WTC11 (cell line): ENCODE results near the gene CDC42EP2. TPM values are rescaled to one million over a fixed set of nuclear protein-coding genes. Genes with fewer than 3 reads are reported as not detected.
A peak's percentile ranks its signal among the peaks of the same experiment; 100 is the strongest.

Source experiments
- ATAC-seq: fragments of 200-7000 bp; cut with Tn5 transposase; 2 replicates; pipeline ENCODE4 v1.10.0; 2021; ENCODE audit warnings: mild to moderate bottlenecking, moderate library complexity
- CTCF ChIA-PET: fragments of 300-600 bp; sonication (Branson Sonifier 250); formaldehyde crosslinking; loops from one replicate; lab custom pipeline; 2021; ENCODE audit warnings: antibody characterized with exemption; lab: Charles Lee
- POLR2A ChIA-PET: fragments of 350-600 bp; sonication (Branson Sonifier 250); formaldehyde crosslinking; loops from one replicate; lab custom pipeline; 2021; ENCODE audit warnings: antibody characterized with exemption; lab: Charles Lee
- DNase-seq: peaks from one replicate; pipeline ENCODE4 v3.0.0; 2021; ENCODE audit warnings: low spot score
- H3K27ac Mint-ChIP-seq: 2 replicates; pipeline ENCODE4 v1.8.0; 2021; ENCODE audit warnings: mixed read lengths
- H3K27me3 Mint-ChIP-seq: 2 replicates; pipeline ENCODE4 v1.8.0; 2021; ENCODE audit warnings: low read depth, mild to moderate bottlenecking, moderate library complexity, mixed read lengths
- H3K36me3 Mint-ChIP-seq: 2 replicates; pipeline ENCODE4 v1.8.0; 2021; ENCODE audit warnings: mixed read lengths
- H3K4me1 Mint-ChIP-seq: 2 replicates; pipeline ENCODE4 v1.8.0; 2022; ENCODE audit warnings: mixed read lengths
- H3K4me3 Mint-ChIP-seq: 2 replicates; pipeline ENCODE4 v1.8.0; 2021; ENCODE audit warnings: mild to moderate bottlenecking, moderate library complexity, mixed read lengths
- H3K9me3 Mint-ChIP-seq: 2 replicates; pipeline ENCODE4 v1.8.0; 2021; ENCODE audit warnings: mixed read lengths
- ATF1 ChIP-seq: sonication (generic); formaldehyde crosslinking; IDR thresholded peaks from 2 replicates; pipeline ENCODE4 v1.8.1; 2023; ENCODE audit warnings: mild to moderate bottlenecking, moderate library complexity, missing genetic modification reagents
- CREB1 ChIP-seq: sonication (generic); formaldehyde crosslinking; IDR thresholded peaks from 2 replicates; pipeline ENCODE4 v1.8.0; 2023; ENCODE audit warnings: mild to moderate bottlenecking, missing genetic modification reagents
- EMX1 ChIP-seq: fragments of 250-450 bp; sonication (Bioruptor Pico); IDR thresholded peaks from 2 replicates; pipeline ENCODE4 v1.8.0; 2021; ENCODE audit warnings: mild to moderate bottlenecking
- FOXP1 ChIP-seq: sonication (generic); formaldehyde crosslinking; IDR thresholded peaks from 2 replicates; pipeline ENCODE4 v1.8.0; 2022; ENCODE audit warnings: missing genetic modification reagents, mild to moderate bottlenecking, moderate library complexity, borderline replicate concordance
- GABPB1 ChIP-seq: sonication (generic); formaldehyde crosslinking; IDR thresholded peaks from 2 replicates; pipeline ENCODE4 v1.8.1; 2023; ENCODE audit warnings: mild to moderate bottlenecking, missing genetic modification reagents
- GTF2I ChIP-seq: fragments of 250-450 bp; sonication (Bioruptor Pico); conservative IDR thresholded peaks from 2 replicates; pipeline ENCODE4 v1.4.0; 2021; ENCODE audit warnings: mild to moderate bottlenecking
- MXD4 ChIP-seq: fragments of 250-450 bp; sonication (Bioruptor Pico); IDR thresholded peaks from 2 replicates; pipeline ENCODE4 v1.8.0; 2021; ENCODE audit warnings: mild to moderate bottlenecking, moderate library complexity, borderline replicate concordance
- MYBL2 ChIP-seq: sonication (generic); formaldehyde crosslinking; IDR thresholded peaks from 2 replicates; pipeline ENCODE4 v1.8.1; 2023; ENCODE audit warnings: mild to moderate bottlenecking, moderate library complexity, missing genetic modification reagents
- NFATC4 ChIP-seq: fragments of 250-450 bp; sonication (Bioruptor Pico); IDR thresholded peaks from 2 replicates; pipeline ENCODE4 v1.9.0; 2021; ENCODE audit warnings: mild to moderate bottlenecking
- NFYB ChIP-seq: sonication (generic); formaldehyde crosslinking; conservative IDR thresholded peaks from 2 replicates; pipeline ENCODE4 v1.8.0; 2022; ENCODE audit warnings: low read depth, missing genetic modification reagents
- NR2C2 ChIP-seq: sonication (generic); formaldehyde crosslinking; IDR thresholded peaks from 2 replicates; pipeline ENCODE4 v1.8.0; 2022; ENCODE audit warnings: mild to moderate bottlenecking, missing genetic modification reagents
- NR3C1 ChIP-seq: sonication (generic); formaldehyde crosslinking; conservative IDR thresholded peaks from 2 replicates; pipeline ENCODE4 v1.8.1; 2023; ENCODE audit warnings: low read depth, mild to moderate bottlenecking, missing genetic modification reagents
- OVOL2 ChIP-seq: fragments of 250-450 bp; sonication (Bioruptor Pico); IDR thresholded peaks from 2 replicates; pipeline ENCODE4 v1.9.0; 2021; ENCODE audit warnings: mild to moderate bottlenecking, borderline replicate concordance
- RORB ChIP-seq: fragments of 250-450 bp; sonication (Bioruptor Pico); IDR thresholded peaks from 2 replicates; pipeline ENCODE4 v1.9.0; 2021; ENCODE audit warnings: mild to moderate bottlenecking
- SP1 ChIP-seq: sonication (generic); formaldehyde crosslinking; conservative IDR thresholded peaks from 2 replicates; pipeline ENCODE4 v1.8.1; 2022; ENCODE audit warnings: missing genetic modification reagents
- TCF7 ChIP-seq: sonication (generic); formaldehyde crosslinking; IDR thresholded peaks from 2 replicates; pipeline ENCODE4 v1.8.0; 2022; ENCODE audit warnings: mild to moderate bottlenecking, low read depth, missing genetic modification reagents, moderate library complexity
- TP53 ChIP-seq: sonication (generic); formaldehyde crosslinking; IDR thresholded peaks from 2 replicates; pipeline ENCODE4 v1.8.1; 2023; ENCODE audit warnings: mild to moderate bottlenecking, missing genetic modification reagents
- ZNF121 ChIP-seq: sonication (generic); formaldehyde crosslinking; IDR thresholded peaks from 2 replicates; pipeline ENCODE4 v1.8.0; 2023; ENCODE audit warnings: missing genetic modification reagents
- ZNF396 ChIP-seq: fragments of 250-450 bp; sonication (Bioruptor Pico); IDR thresholded peaks from 2 replicates; pipeline ENCODE4 v1.8.0; 2021; ENCODE audit warnings: mild to moderate bottlenecking, moderate library complexity, borderline replicate concordance
- ZNF416 ChIP-seq: fragments of 250-450 bp; sonication (Bioruptor Pico); IDR thresholded peaks from 2 replicates; pipeline ENCODE4 v1.9.0; 2021; ENCODE audit warnings: mild to moderate bottlenecking, inconsistent platforms
- ZNF671 ChIP-seq: fragments of 250-450 bp; sonication (Bioruptor Pico); IDR thresholded peaks from 2 replicates; pipeline ENCODE4 v1.8.0; 2021; ENCODE audit warnings: mild to moderate bottlenecking
- total RNA-seq: library from RNA; stranded (reverse); gene quantifications from 3 replicates; pipeline ENCODE4 v1.2.3, GENCODE V29; 2021
- TF ChIP-seq, protein P1 (sequence below): sonication (generic); formaldehyde crosslinking; IDR thresholded peaks from 2 replicates; pipeline ENCODE4 v1.8.0; 2023; ENCODE audit warnings: missing genetic modification reagents
- TF ChIP-seq, protein P2 (sequence below): sonication (generic); formaldehyde crosslinking; IDR thresholded peaks from 2 replicates; pipeline ENCODE4 v1.8.1; 2022; ENCODE audit warnings: low read depth, missing genetic modification reagents, borderline replicate concordance
- TF ChIP-seq, protein P3 (sequence below): sonication (generic); formaldehyde crosslinking; IDR thresholded peaks from 2 replicates; pipeline ENCODE4 v1.8.1; 2022; ENCODE audit warnings: mild to moderate bottlenecking, missing genetic modification reagents, moderate library complexity, borderline replicate concordance

The CDC42EP2 gene
- total RNA-seq, 1 experiment from 2014 or later = 11.0 TPM

DNA sequence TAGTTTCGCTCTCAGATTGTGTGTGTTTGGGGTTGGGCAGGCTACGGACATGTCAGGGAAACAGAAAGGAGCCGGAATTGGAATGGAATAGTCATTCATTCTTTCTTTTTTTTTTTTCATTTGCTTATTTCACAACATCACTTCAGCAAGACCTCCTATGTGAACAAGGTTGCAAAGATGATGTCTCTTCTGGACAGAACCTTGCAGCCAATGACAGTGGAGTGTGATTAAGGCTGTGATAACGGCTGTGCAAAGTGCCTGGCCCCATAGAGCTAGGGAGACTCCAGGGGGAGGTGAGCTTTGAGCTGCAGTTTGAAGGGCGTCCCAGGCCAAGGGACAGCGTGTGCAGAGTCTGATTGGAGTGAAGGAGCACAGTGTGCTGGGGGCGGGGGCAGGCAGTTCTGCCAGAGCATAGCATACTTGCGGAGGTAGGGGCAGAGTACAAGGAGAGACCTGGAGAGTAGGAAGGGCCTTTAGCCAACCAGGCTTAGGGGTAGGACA is 43.2 kb downstream of the CDC42EP2 start:
- POLR2A ChIA-PET = interaction anchor here (0.7 kb wide), 1 partner anchor 122 kb away, joined by 4 read pairs; no protein-coding TSS in a partner anchor
- ATAC-seq (no peak), DNase-seq (no peak)
- H3K4me3 Mint-ChIP-seq = no peak overlapping the region
- H3K9me3 Mint-ChIP-seq = no peaks in the 10 kb centered on the region
- TF ChIP-seq GABPB1 (peak; percentile 33; the same call in 1 of the 2 replicates), RORB (no peak)
- CTCF ChIA-PET = interaction anchor here (0.5 to 3.2 kb wide), 5 partner anchors 58 to 150 kb away, joined by 3 to 14 read pairs (median 3); no protein-coding TSS in a partner anchor
- peaks cover 30% of the 10 kb centered on the region for H3K27me3 Mint-ChIP-seq
- no peak overlapping the region for H3K27ac Mint-ChIP-seq
- H3K4me1 Mint-ChIP-seq = peaks cover 16% of the 10 kb centered on the region
- no peaks in the 10 kb centered on the region for H3K36me3 Mint-ChIP-seq

DNA sequence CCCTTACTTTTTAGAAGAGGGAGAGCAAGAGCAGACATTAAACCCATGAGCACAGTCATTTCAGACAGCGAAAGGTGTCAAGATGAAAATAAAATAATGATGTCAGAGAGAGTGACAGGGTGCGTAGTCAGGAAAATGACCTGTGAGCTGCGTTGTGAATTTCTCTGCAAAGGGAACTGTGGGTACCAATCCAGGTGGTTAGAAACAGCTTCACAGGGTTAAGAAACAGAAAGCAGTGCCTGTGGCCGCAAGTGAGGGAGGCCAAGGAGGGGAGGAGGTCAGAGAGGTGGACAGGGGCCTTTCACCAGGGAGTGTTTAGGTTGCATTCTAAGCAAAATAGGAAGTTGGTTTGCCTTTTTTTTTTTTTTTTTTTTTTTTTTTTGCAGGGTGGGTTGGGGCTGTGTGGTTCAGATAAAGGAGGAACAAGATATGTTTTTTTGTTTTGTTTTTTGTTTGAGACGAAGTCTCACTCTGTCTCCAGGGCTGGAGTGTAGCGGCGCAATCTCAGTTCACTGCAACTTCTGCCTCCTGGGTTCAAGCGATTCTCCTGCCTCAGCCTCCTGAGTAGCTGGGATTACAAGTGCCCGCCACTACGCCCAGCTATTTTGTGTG is 47.8 kb downstream of the CDC42EP2 start:
- Mint-ChIP-seq H3K9me3 (no peaks in the 10 kb centered on the region), H3K27ac (peak overlapping the region; percentile 78; the same call in 1 of the 2 replicates), H3K36me3 (no peaks in the 10 kb centered on the region), H3K27me3 (peaks cover 9% of the 10 kb centered on the region), H3K4me3 (no peak overlapping the region), H3K4me1 (peaks cover 9% of the 10 kb centered on the region; the same call in 1 of the 2 replicates)
- CTCF ChIA-PET = interaction anchor here (0.6 to 1.4 kb wide), 6 partner anchors 47 to 210 kb away, joined by 3 to 5 read pairs (median 3); partner anchors contain the start of gene FAM89B
- DNase-seq = no peak
- TF ChIP-seq NFATC4 (CRISPR knock-in tag) (no peak), ZNF396 (CRISPR knock-in tag) (no peak), GTF2I (CRISPR knock-in tag) (no peak), ZNF416 (CRISPR knock-in tag) (no peak), NR3C1 (CRISPR knock-in tag) (no peak), ATF1 (CRISPR knock-in tag) (no peak), SP1 (CRISPR knock-in tag) (no peak), OVOL2 (CRISPR knock-in tag) (no peak), NFYB (no peak), FOXP1 (CRISPR knock-in tag) (no peak), ZNF671 (CRISPR knock-in tag) (no peak), ZNF121 (CRISPR knock-in tag) (no peak), EMX1 (CRISPR knock-in tag) (no peak), MYBL2 (CRISPR knock-in tag) (no peak), TCF7 (no peak)
- TF ChIP-seq, protein P1, sequence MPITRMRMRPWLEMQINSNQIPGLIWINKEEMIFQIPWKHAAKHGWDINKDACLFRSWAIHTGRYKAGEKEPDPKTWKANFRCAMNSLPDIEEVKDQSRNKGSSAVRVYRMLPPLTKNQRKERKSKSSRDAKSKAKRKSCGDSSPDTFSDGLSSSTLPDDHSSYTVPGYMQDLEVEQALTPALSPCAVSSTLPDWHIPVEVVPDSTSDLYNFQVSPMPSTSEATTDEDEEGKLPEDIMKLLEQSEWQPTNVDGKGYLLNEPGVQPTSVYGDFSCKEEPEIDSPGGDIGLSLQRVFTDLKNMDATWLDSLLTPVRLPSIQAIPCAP = no peak
- no peak for ATAC-seq
- POLR2A ChIA-PET = interaction anchor here (0.6 kb wide), 1 partner anchor 334 kb away, joined by 4 read pairs; no protein-coding TSS in a partner anchor

DNA sequence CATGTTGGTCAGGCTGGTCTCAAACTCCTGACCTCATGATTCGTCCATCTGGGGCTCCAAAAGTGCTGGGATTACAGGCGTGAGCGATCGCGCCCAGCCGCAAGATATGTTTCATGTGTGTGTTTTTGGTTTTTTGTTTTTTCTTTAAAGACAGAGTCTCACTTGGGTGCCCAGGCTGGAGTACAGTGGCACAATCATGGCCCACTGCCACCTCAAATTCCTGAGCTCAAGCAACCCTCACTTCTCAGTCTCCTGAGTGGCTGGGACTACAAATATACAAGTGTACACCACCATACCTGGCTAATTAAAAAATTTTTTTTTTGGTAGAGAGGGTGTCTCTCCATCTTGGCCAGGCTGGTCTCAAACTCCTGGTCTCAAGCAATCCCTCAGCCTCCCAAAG is 48.3 kb downstream of the CDC42EP2 start:
- POLR2A ChIA-PET = no interaction called here
- ATAC-seq = no peak
- Mint-ChIP-seq H3K4me1 (peaks cover 9% of the 10 kb centered on the region; the same call in 1 of the 2 replicates), H3K36me3 (no peaks in the 10 kb centered on the region), H3K4me3 (no peak overlapping the region), H3K9me3 (no peaks in the 10 kb centered on the region), H3K27ac (no peak overlapping the region)
- CTCF ChIA-PET = interaction anchor here (0.6 to 1.0 kb wide), 2 partner anchors 145 to 147 kb away, joined by 3 read pairs; no protein-coding TSS in a partner anchor
- TF ChIP-seq, protein P2, sequence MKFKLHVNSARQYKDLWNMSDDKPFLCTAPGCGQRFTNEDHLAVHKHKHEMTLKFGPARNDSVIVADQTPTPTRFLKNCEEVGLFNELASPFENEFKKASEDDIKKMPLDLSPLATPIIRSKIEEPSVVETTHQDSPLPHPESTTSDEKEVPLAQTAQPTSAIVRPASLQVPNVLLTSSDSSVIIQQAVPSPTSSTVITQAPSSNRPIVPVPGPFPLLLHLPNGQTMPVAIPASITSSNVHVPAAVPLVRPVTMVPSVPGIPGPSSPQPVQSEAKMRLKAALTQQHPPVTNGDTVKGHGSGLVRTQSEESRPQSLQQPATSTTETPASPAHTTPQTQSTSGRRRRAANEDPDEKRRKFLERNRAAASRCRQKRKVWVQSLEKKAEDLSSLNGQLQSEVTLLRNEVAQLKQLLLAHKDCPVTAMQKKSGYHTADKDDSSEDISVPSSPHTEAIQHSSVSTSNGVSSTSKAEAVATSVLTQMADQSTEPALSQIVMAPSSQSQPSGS = no peak
- TF ChIP-seq NR2C2 = no peak
- TF ChIP-seq, protein P3, sequence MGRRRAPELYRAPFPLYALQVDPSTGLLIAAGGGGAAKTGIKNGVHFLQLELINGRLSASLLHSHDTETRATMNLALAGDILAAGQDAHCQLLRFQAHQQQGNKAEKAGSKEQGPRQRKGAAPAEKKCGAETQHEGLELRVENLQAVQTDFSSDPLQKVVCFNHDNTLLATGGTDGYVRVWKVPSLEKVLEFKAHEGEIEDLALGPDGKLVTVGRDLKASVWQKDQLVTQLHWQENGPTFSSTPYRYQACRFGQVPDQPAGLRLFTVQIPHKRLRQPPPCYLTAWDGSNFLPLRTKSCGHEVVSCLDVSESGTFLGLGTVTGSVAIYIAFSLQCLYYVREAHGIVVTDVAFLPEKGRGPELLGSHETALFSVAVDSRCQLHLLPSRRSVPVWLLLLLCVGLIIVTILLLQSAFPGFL (CRISPR knock-in tag) = no peak
- no peak for TF ChIP-seq TP53 (CRISPR knock-in tag)
- no peak for TF ChIP-seq CREB1 (CRISPR knock-in tag)
- no peak for TF ChIP-seq GTF2I (CRISPR knock-in tag)
- no peak for TF ChIP-seq MXD4 (CRISPR knock-in tag)
- TF ChIP-seq, all 79 proteins: peak for 0
- no peak for DNase-seq
- peaks cover 4% of the 10 kb centered on the region; the same call in 1 of the 2 replicates for H3K27me3 Mint-ChIP-seq
